A549 treated with AZD2906 at 1 μM for 4 hours (cell line): Measurements from ENCODE around the gene RASL10A. TPM values are rescaled to one million over a fixed set of nuclear protein-coding genes. Genes with fewer than 3 reads are reported as not detected.

Source experiments
- total RNA-seq: library from RNA; stranded (reverse); fragments of 200-300 nt; extraction: Qiagen RNA extraction; gene quantifications from 5 replicates; pipeline ENCODE4 v1.2.3, GENCODE V29; 2022

The RASL10A gene, protein sequence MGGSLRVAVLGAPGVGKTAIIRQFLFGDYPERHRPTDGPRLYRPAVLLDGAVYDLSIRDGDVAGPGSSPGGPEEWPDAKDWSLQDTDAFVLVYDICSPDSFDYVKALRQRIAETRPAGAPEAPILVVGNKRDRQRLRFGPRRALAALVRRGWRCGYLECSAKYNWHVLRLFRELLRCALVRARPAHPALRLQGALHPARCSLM
- total RNA-seq, result 0.22 to 0.48 TPM (median 0.42 TPM) in 4 of 5 replicates, not detected in the other

DNA sequence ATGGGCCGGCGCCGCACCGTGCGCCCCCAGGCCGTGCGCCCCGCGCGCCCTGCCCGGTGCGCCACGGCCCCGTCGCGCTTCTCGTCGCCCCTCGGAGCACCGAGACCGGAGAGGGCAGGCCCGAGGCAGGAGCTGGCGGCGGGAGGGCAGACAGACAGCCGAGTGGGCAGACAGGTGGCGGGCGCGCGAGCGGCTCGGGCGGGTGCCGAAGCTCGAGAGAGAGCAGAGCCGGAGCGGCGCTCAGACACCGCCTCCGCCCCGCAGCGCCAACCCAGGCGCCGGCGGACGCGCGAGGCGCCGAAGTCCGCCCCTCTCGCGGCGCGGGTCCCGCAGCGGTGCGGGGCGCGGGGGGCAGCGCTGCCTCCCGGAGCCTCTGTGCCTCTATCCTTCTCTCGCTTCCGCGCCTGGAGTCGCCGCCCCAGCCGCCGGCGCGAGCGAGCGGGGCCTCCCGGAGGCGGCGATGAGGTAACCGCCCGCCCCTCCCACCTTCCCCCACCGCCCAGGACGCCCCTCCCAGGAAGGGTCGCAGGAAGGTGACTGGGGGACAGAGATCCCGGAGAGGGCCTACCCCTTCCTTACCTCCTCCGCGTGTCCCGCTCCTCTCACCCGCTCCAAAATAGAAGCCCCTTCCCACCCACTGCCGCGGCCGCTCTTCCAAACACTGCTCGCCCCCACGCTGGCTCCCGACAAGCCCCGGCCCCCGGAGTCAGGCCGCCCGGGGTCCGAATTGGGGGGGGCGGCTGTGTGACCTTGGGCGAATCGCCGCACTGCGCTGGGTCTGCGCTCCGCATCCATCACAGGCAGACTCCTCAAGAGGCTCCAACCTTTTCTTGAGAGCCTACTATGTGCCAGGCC, at the start of gene RASL10A:
TSS of gene RASL10A (minus strand) at position 412 of the 855 bp plus-strand sequence. CDS start 451 bp downstream, outside the sequence.

GRCh38 chr22:29306175-29306834, 9.2 kb downstream of the RASL10A start, which contains the start of gene GAS2L1:
TSS of gene GAS2L1 (plus strand) at chr22:29306650. CDS start at chr22:29308106, 1,456 bp downstream.

GRCh38 chr22:29267858-29268510, 47.5 kb downstream of the RASL10A start, which contains the start of the genes EWSR1 and RHBDD3:
TSS of gene EWSR1 (plus strand) at chr22:29268268. CDS start at chr22:29268337, 69 bp downstream.
TSS of gene RHBDD3 (minus strand) at chr22:29267981. CDS start at chr22:29265626, 2,355 bp downstream.

Other genes starting within 250 kb of the RASL10A start
- gene KREMEN1, start 242.7 kb downstream of the RASL10A start, total RNA-seq, result 3.4 to 4.8 TPM (median 4.5 TPM) in 5 replicates
- 0.32 to 0.53 TPM (median 0.42 TPM) in 5 replicates for gene EMID1, start 109.8 kb downstream of the RASL10A start, total RNA-seq
- gene RHBDD3, start 47.7 kb downstream of the RASL10A start, total RNA-seq, result 19.1 to 29.9 TPM (median 26.5 TPM) in 5 replicates
- 206 to 231 TPM (median 212 TPM) in 5 replicates for gene EWSR1, start 47.4 kb downstream of the RASL10A start, total RNA-seq
- 26.9 to 46.0 TPM (median 40.3 TPM) in 5 replicates for gene GAS2L1, start 9.0 kb downstream of the RASL10A start, total RNA-seq
- gene AP1B1, start 72.9 kb upstream of the RASL10A start, total RNA-seq, result 24.8 to 27.6 TPM (median 26.9 TPM) in 5 replicates
- gene RFPL1, start 122.9 kb upstream of the RASL10A start, total RNA-seq, result not detected in 5 replicates
- gene NEFH, start 164.5 kb upstream of the RASL10A start, total RNA-seq, result 0.08 to 0.19 TPM (median 0.12 TPM) in 5 replicates
- gene THOC5, start 238.1 kb upstream of the RASL10A start, total RNA-seq, result 28.8 to 34.4 TPM (median 31.5 TPM) in 5 replicates